Neuronal stem cell (in vitro differentiated cells): Measurements from ENCODE around the gene DOCK11.
"Not testable (repeated sequence)": the region's sequence is repeated elsewhere in the genome, so short reads cannot be mapped to it uniquely, and the experiment has no call there.

Experiments
- DNase-seq: peaks from one replicate; pipeline ENCODE4 v3.0.0-alpha.2; 2013; ENCODE audit warnings: low spot score
- H2AFZ ChIP-seq: one replicate; pipeline ENCODE4 v1.6.1; 2013; ENCODE audit warnings: mild to moderate bottlenecking, low read length, inconsistent platforms
- H2AK5ac ChIP-seq: 2 replicates; pipeline ENCODE4 v1.6.1; 2013; ENCODE audit warnings: low read depth, mild to moderate bottlenecking, inconsistent platforms, low read length, moderate library complexity, mixed read lengths
- H2BK120ac ChIP-seq: 2 replicates; pipeline ENCODE4 v1.6.1; 2013; ENCODE audit warnings: low read depth, mild to moderate bottlenecking, inconsistent platforms, low read length, moderate library complexity, mixed read lengths
- H2BK12ac ChIP-seq: one replicate; pipeline ENCODE4 v1.6.1; 2013; ENCODE audit warnings: low read length, inconsistent platforms
- H2BK15ac ChIP-seq: 2 replicates; pipeline ENCODE4 v1.6.1; 2013; ENCODE audit warnings: mild to moderate bottlenecking, low read length, inconsistent platforms, mixed read lengths
- H2BK5ac ChIP-seq: one replicate; pipeline ENCODE4 v1.6.1; 2013; ENCODE audit warnings: inconsistent platforms, mild to moderate bottlenecking, low read length, moderate library complexity
- H3K14ac ChIP-seq: one replicate; pipeline ENCODE4 v1.6.1; 2013; ENCODE audit warnings: low read length, inconsistent platforms
- H3K18ac ChIP-seq: 2 replicates; pipeline ENCODE4 v1.6.1; 2013; ENCODE audit warnings: low read length, inconsistent platforms
- H3K23ac ChIP-seq: 2 replicates; pipeline ENCODE4 v1.6.1; 2013; ENCODE audit warnings: low read depth, mild to moderate bottlenecking, mixed read lengths, low read length, inconsistent platforms; ENCODE audit not compliant: poor library complexity
- H3K27ac ChIP-seq: replicated peaks from 3 replicates; pipeline ENCODE4 v1.5.1; 2013; ENCODE audit warnings: low read length, inconsistent platforms
- H3K27me3 ChIP-seq, 3 experiments: 2 replicates each; pipeline ENCODE4 v1.6.1; 2013; ENCODE audit warnings: low read length in 3 of 3, mild to moderate bottlenecking in 2 of 3, inconsistent platforms in 1 of 3, low read depth in 1 of 3, mixed read lengths in 1 of 3, moderate library complexity in 1 of 3; ENCODE audit not compliant: control insufficient read depth in 3 of 3, insufficient read depth in 3 of 3
- H3K36me3 ChIP-seq, 2 donors: replicated peaks in 1 of 2; 2 replicates each; pipeline ENCODE4 v1.6.1; 2013; ENCODE audit warnings: low read length in 2 of 2; ENCODE audit not compliant: control insufficient read depth in 2 of 2, insufficient read depth in 2 of 2
- H3K4ac ChIP-seq: 2 replicates; pipeline ENCODE4 v1.6.1; 2013; ENCODE audit warnings: inconsistent platforms, mild to moderate bottlenecking, low read length, moderate library complexity
- H3K4me1 ChIP-seq, 2 donors: 1 replicate in 1 of 2; 2 replicates in 1 of 2; pipeline ENCODE4 v1.6.1; 2013; ENCODE audit warnings: low read length in 2 of 2, low read depth in 1 of 2; ENCODE audit not compliant: control insufficient read depth in 2 of 2, insufficient read depth in 1 of 2
- H3K4me2 ChIP-seq: one replicate; pipeline ENCODE4 v1.6.1; 2013; ENCODE audit warnings: mild to moderate bottlenecking, low read length, inconsistent platforms; ENCODE audit not compliant: insufficient read depth, poor library complexity, severe bottlenecking
- H3K4me3 ChIP-seq, 2 donors: 2 replicates each; pipeline ENCODE4 v1.5.1; 2013; ENCODE audit warnings: low read length in 2 of 2, mild to moderate bottlenecking in 2 of 2, inconsistent platforms in 1 of 2, moderate library complexity in 1 of 2
- H3K79me1 ChIP-seq: one replicate; pipeline ENCODE4 v1.6.1; 2013; ENCODE audit warnings: low read depth, mild to moderate bottlenecking, inconsistent platforms, low read length, moderate library complexity
- H3K9ac ChIP-seq: one replicate; pipeline ENCODE4 v1.6.1; 2013; ENCODE audit warnings: mild to moderate bottlenecking, low read depth, low read length, inconsistent platforms; ENCODE audit not compliant: poor library complexity
- H3K9me3 ChIP-seq, 2 donors: replicated peaks in 1 of 2; 2 replicates each; pipeline versions ENCODE3 to v1.6.1; 2013; ENCODE audit warnings: low read length in 2 of 2, mild to moderate bottlenecking in 2 of 2, inconsistent platforms in 1 of 2, low read depth in 1 of 2, mixed read lengths in 1 of 2, moderate library complexity in 1 of 2; ENCODE audit not compliant: control insufficient read depth in 2 of 2, insufficient read depth in 1 of 2
- H4K8ac ChIP-seq: one replicate; pipeline ENCODE4 v1.6.1; 2013; ENCODE audit warnings: low read depth, mild to moderate bottlenecking, inconsistent platforms, low read length, moderate library complexity
- H4K91ac ChIP-seq: one replicate; pipeline ENCODE4 v1.6.1; 2013; ENCODE audit warnings: low read length, low read depth, mild to moderate bottlenecking, inconsistent platforms; ENCODE audit not compliant: poor library complexity
- WGBS, 2 donors: extraction: QIAGEN DNeasy Blood & Tissue Kit; methylation state at CpG; one replicate each; pipeline ENCODE4 v1.1.7; 2013; ENCODE audit warnings: missing lambda C conversion rate in 2 of 2, mixed read lengths in 1 of 2; ENCODE audit not compliant: insufficient read length in 2 of 2, insufficient replicate concordance in 1 of 2; ENCODE audit errors: extremely low coverage in 2 of 2; 5-methylcytosine and 5-hydroxymethylcytosine counted together

DOCK11 gene

GRCh38 chrX:118486693-118487092, 8.9 kb upstream of the DOCK11 start:
- H3K14ac ChIP-seq, DNase-seq, H2AFZ ChIP-seq, H3K4me1 ChIP-seq, H3K4ac ChIP-seq, H3K79me1 ChIP-seq, H2BK5ac ChIP-seq, H3K27me3 ChIP-seq, H4K8ac ChIP-seq, H4K91ac ChIP-seq, H3K36me3 ChIP-seq, H3K27ac ChIP-seq, H3K9me3 ChIP-seq, H3K18ac ChIP-seq, H3K9ac ChIP-seq, H3K23ac ChIP-seq, H2BK12ac ChIP-seq, H2BK15ac ChIP-seq, H2AK5ac ChIP-seq, H3K4me2 ChIP-seq, H3K4me3 ChIP-seq, H2BK120ac ChIP-seq: not testable (repeated sequence)
- no CpG with 5 or more reads among the region's 1 CpG for WGBS, 2 donors

- Histone ChIP-seq H3K4ac (no peak overlapping the region), H3K14ac (no peak overlapping the region), H4K8ac (no peak overlapping the region), H2AFZ (no peak overlapping the region), H2AK5ac (no peak overlapping the region), H3K4me3 (no peak overlapping the region), H3K4me2 (no peak overlapping the region), H2BK120ac (no peak overlapping the region), H3K4me1 (peaks cover 0 to 3% of the 10 kb centered on the region in 2 donors), H3K9ac (no peak overlapping the region), H3K79me1 (peaks cover 2% of the 10 kb centered on the region), H4K91ac (no peak overlapping the region), H2BK5ac (no peak overlapping the region), H2BK15ac (no peak overlapping the region), H2BK12ac (no peak overlapping the region), H3K18ac (no peak overlapping the region), H3K27ac (no peak overlapping the region), H3K27me3 (no peaks in the 10 kb centered on the region), H3K36me3 (no peaks in the 10 kb centered on the region), H3K23ac (no peak overlapping the region), H3K9me3 (no peaks in the 10 kb centered on the region)
- no peak for DNase-seq
- WGBS, 2 donors = no CpG with 5 or more reads among the region's 3 CpGs
Observed at GRCh38 chrX:118493016-118493415, 2.6 kb upstream of the DOCK11 start.

GRCh38 chrX:118493653-118494297, 1.8 kb upstream of the DOCK11 start:
- no peak overlapping the region for H3K9ac ChIP-seq
- no peak overlapping the region for H3K27ac ChIP-seq
- no CpG with 5 or more reads among the region's 3 CpGs for WGBS, 2 donors

GRCh38 chrX:118495958-118496762, 545 bp downstream of the DOCK11 start:
- peak overlapping the region; percentile 91 for H2AFZ ChIP-seq
- peak overlapping the region; percentile 54 to 96 for H3K4me3 ChIP-seq
- H4K91ac ChIP-seq = no peak overlapping the region
- H2AK5ac ChIP-seq = no peak overlapping the region
- no CpG with 5 or more reads among the region's 81 CpGs for WGBS, 2 donors
- H3K9ac ChIP-seq = peak overlapping the region; percentile 92
- H3K4ac ChIP-seq = no peak overlapping the region
- H3K27me3 ChIP-seq = no peaks in the 10 kb centered on the region
- peaks cover 0 to 7% of the 10 kb centered on the region in 2 donors for H3K4me1 ChIP-seq
- no peak overlapping the region for H2BK12ac ChIP-seq
- no peaks in the 10 kb centered on the region for H3K9me3 ChIP-seq
- H3K79me1 ChIP-seq = peaks cover 2% of the 10 kb centered on the region
- no peak overlapping the region for H4K8ac ChIP-seq
- DNase-seq = no peak
- H2BK15ac ChIP-seq = peak overlapping the region; percentile 85
- H3K36me3 ChIP-seq = no peaks in the 10 kb centered on the region
- no peak overlapping the region for H2BK120ac ChIP-seq
- H3K23ac ChIP-seq = no peak overlapping the region
- peak overlapping the region; percentile 90 for H3K18ac ChIP-seq
- no peak overlapping the region for H2BK5ac ChIP-seq
- H3K27ac ChIP-seq = peak overlapping the region; percentile 64
- H3K14ac ChIP-seq = no peak overlapping the region
- H3K4me2 ChIP-seq = peak overlapping the region; percentile 57

More at GRCh38 chrX:118493653-118494297, 1.8 kb upstream of the DOCK11 start:
- Histone ChIP-seq H3K27me3 (no peaks in the 10 kb centered on the region), H3K9me3 (no peaks in the 10 kb centered on the region), H3K79me1 (peaks cover 2% of the 10 kb centered on the region), H3K36me3 (no peaks in the 10 kb centered on the region), H3K4me3 (no peak overlapping the region), H3K23ac (no peak overlapping the region), H3K4me2 (no peak overlapping the region), H3K14ac (no peak overlapping the region), H3K4me1 (peaks cover 0 to 3% of the 10 kb centered on the region in 2 donors), H3K4ac (no peak overlapping the region), H2BK5ac (no peak overlapping the region), H2BK15ac (no peak overlapping the region), H2AFZ (no peak overlapping the region), H4K91ac (no peak overlapping the region), H3K18ac (no peak overlapping the region), H2BK12ac (no peak overlapping the region), H2AK5ac (no peak overlapping the region), H4K8ac (no peak overlapping the region), H2BK120ac (no peak overlapping the region)
- DNase-seq = no peak
